ENCODE data around the gene STIMATE.

Gene STIMATE

GRCh38 chr3:52894756-52895155 is 2.6 kb downstream of the STIMATE start:
- TF ChIP-seq CTCF (IDR thresholded peaks at IDR 0.05; ENCODE audit: extremely low read depth, missing control alignments) = no peak
- DNase-seq (ENCODE audit: low spot score) = no peak

DNA sequence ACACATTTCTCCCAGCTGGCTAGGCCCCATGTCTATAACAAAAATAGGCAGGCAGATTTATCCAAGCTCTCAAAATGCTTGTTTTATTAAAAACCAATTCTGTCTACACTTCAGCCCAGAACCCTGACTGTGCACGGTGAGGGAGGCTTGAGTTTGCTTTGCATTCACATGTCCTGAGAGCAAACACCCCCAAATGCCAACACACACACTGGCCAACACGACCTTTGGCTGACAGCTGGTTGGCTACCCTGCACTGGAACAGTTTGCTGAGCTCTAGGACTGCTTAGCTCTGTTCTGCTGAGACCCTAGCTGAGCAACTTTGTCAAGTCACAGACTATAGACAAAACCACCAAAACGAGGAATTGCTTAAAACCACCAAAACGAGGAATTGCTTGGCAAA is 3.6 kb downstream of the STIMATE start:
- DNase-seq (ENCODE audit: low spot score) = no peak
- no peak for TF ChIP-seq CTCF (IDR thresholded peaks at IDR 0.05; ENCODE audit: extremely low read depth, missing control alignments)

GRCh38 chr3:52892625-52893311 is 4.6 kb downstream of the STIMATE start:
- no peak for TF ChIP-seq CTCF (IDR thresholded peaks at IDR 0.05; ENCODE audit: extremely low read depth, missing control alignments)
- peak; percentile 73 for DNase-seq (ENCODE audit: low spot score)

DNA sequence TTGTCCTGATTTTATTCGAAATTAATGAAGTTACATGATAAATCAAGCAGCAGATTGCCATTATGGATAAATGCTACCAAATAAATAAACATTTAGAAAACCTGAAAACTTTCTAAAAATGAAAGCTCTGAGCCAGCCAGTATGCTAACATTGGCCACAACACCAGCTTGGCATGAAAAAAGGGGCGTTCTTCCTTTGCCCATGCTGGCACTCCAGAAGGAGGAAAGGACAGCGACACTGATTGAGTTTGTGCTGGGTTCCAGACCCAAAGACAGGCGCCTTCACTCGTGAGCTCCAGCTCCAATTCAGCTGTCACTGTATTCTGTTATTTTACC is 5.1 kb downstream of the STIMATE start:
- no peak for TF ChIP-seq CTCF (IDR thresholded peaks at IDR 0.05; ENCODE audit: extremely low read depth, missing control alignments)
- DNase-seq (ENCODE audit: low spot score) = no peak

DNA sequence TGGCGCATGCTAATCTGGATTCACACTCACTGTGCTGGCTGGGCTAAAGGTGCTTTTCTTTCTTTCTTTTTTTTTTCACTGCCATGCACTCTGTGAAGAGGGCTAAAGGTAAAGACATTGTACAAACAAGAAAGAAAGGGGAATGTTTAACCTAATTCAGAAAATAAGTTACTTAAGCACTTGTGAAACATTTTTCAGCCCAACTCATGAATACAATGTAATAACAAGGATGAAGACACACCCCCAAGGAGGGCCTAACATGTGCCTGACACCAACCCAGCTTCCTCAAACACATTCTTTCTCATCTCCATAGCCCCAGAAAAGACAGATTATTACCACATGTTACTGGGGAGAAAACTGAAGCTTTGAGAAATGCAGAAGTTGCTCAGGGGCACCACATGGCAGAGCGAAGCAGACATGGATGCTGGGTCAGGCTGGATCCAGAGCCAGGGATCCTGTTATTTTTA is 5.7 kb downstream of the STIMATE start:
- no peak for DNase-seq (ENCODE audit: low spot score)

DNA sequence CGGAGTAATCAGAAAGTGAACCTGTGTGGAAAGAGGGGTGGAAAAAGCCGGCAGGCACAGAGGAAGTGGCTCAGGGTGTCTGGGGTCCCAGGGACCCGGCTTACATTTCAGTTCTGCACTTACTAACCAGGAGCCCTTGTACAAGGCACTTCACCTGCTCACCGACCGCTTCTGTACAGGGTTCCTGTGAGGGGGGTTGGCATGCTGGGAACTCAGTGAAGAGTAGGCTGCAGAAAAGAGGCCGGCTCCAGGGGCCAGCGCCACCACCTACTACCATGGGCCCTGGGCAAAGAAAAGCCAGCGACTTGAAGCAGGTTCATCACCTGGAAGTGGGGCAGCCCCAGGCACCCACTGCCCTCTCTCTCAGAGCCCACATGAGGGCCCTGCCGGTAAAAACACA is 6.2 kb downstream of the STIMATE start:
- no peak for DNase-seq (ENCODE audit: low spot score)
- no peak for TF ChIP-seq CTCF (IDR thresholded peaks at IDR 0.05; ENCODE audit: extremely low read depth, missing control alignments)

More for the DNA sequence above, 5.7 kb downstream of the STIMATE start:
- TF ChIP-seq CTCF (IDR thresholded peaks at IDR 0.05; ENCODE audit: extremely low read depth, missing control alignments) = no peak

DNA sequence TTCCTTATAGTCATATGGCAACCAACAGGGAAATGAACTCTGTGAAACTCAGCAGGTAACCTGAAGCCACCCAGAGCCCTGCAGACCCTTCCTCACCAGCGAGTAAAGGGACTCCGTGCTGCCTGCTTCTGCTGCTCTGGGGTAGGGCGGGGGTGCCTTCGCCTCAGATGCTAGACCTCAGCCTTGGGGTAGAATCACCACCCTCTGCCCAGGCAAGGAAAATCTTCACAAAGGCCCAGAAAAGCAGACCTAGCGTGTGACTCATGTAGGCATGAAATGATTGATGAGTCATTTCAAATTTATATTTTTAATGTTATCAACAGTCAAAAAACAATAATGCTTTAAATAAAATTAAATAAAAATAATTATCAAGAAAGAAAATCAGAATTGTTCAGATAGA is 6.6 kb downstream of the STIMATE start:
- no peak for TF ChIP-seq CTCF (IDR thresholded peaks at IDR 0.05; ENCODE audit: extremely low read depth, missing control alignments)
- no peak for DNase-seq (ENCODE audit: low spot score)

Data from GM20000 (cell line).